Epithelial cell of prostate (primary cell): ENCODE results near the gene GPC2.

Source experiments
- DNase-seq: peaks from one replicate; pipeline ENCODE4 v3.0.0-alpha.2; 2011; ENCODE audit warnings: low read depth, low spot score
- H3K27ac ChIP-seq: fragments of 450-650 bp; 2 replicates; pipeline ENCODE4 v1.5.1; 2017; ENCODE audit warnings: mild to moderate bottlenecking

GPC2 gene

GRCh38 chr7:100126239-100126930 is 50.8 kb downstream of the GPC2 start:
- no peak for DNase-seq
- peak overlapping the region; percentile 89 for H3K27ac ChIP-seq

- H3K27ac ChIP-seq: no peak overlapping the region
- no peak for DNase-seq
Observed at GRCh38 chr7:100124301-100125230, 52.6 kb downstream of the GPC2 start.

GRCh38 chr7:100122568-100122967 is 54.6 kb downstream of the GPC2 start:
- no peak for DNase-seq
- H3K27ac ChIP-seq: no peak overlapping the region

GRCh38 chr7:100122067-100122466 is 55.1 kb downstream of the GPC2 start:
- no peak overlapping the region for H3K27ac ChIP-seq
- DNase-seq: no peak

GRCh38 chr7:100120733-100121036 is 56.5 kb downstream of the GPC2 start:
- no peak for DNase-seq
- no peak overlapping the region for H3K27ac ChIP-seq

- H3K27ac ChIP-seq: peak overlapping the region; percentile 67
- no peak for DNase-seq
Observed at GRCh38 chr7:100119970-100120732, 57.0 kb downstream of the GPC2 start.
